Brain microvascular endothelial cell (primary cell): ENCODE measurements around the gene TOM1L2.

Experiments used
- DNase-seq: peaks from one replicate; pipeline ENCODE4 v3.0.0-alpha.2; 2020
- H3K27ac ChIP-seq: fragments of 250-450 bp; sonication (Bioruptor Pico); 2 replicates; pipeline ENCODE4 v1.5.1; 2020; ENCODE audit warnings: mild to moderate bottlenecking, moderate library complexity
- H3K27me3 ChIP-seq: fragments of 250-450 bp; sonication (Bioruptor Pico); replicated peaks from 2 replicates; pipeline ENCODE4 v1.5.1; 2020; ENCODE audit warnings: mild to moderate bottlenecking
- H3K36me3 ChIP-seq: fragments of 250-450 bp; sonication (Bioruptor Pico); replicated peaks from 2 replicates; pipeline ENCODE4 v1.5.1; 2020; ENCODE audit warnings: mild to moderate bottlenecking
- H3K4me3 ChIP-seq: 2 replicates; pipeline ENCODE4 v1.5.1; 2011; ENCODE audit warnings: low read depth, mild to moderate bottlenecking, control low read depth, low read length, moderate library complexity
- in situ Hi-C: cut with HindIII; loops from 2 replicates; pipeline ENCODE4 v1.10.0; 2017; ENCODE audit warnings: low sequenced_read_pairs, low pct_ligation_motif_present
- TF ChIP-seq, protein P1 (sequence below): IDR thresholded peaks from 2 replicates; pipeline ENCODE4 v1.5.1; 2011; ENCODE audit warnings: low read depth, mild to moderate bottlenecking, moderate library complexity, low read length, control low read depth, inconsistent platforms; ENCODE audit errors: missing control alignments

The TOM1L2 gene

DNA sequence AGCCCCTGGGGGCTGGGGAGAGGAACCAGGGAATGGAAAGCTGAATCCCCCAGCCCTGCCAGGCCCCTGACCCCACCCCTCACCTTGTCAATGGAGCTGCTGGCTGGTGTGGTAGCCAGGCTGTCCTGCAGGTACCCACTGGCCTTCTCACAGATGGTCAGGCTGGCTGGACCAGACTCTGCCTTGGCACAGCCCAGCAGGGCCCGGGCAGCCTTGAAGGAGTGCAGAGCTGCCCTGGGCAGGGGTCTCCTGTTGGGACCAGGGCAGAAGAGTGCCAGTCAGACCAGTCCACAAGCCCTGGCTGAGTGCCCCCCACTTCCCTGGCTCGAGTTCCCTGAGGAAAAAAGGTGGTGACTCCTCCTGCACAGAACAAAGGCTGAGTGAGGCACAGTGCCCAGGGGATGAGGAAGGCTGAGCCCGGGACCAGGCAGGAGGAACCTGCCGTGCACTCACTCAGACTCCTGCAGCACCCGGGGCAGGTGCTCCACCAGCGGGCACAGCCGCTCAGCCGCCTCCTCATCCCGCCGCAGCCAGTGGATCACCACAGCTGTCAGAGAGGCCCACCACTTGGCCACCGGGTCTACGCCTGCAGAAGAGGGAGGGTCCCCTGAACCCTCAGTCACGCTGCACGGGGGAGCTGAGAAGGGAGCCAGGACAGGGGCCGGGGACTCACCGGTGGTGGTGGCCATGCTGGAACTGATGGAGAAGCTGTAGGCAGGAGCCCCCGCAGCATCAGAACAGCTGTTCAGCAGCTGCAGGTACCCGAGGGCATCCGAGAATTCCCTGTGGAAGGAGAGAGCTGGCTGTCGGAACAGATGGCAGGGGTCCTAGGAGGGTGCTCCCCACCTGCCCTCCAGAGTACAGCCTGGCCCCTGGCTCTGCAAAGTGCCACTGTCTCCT, 157.8 kb downstream of the TOM1L2 start:
- no peak for DNase-seq
- TF ChIP-seq, protein P1, sequence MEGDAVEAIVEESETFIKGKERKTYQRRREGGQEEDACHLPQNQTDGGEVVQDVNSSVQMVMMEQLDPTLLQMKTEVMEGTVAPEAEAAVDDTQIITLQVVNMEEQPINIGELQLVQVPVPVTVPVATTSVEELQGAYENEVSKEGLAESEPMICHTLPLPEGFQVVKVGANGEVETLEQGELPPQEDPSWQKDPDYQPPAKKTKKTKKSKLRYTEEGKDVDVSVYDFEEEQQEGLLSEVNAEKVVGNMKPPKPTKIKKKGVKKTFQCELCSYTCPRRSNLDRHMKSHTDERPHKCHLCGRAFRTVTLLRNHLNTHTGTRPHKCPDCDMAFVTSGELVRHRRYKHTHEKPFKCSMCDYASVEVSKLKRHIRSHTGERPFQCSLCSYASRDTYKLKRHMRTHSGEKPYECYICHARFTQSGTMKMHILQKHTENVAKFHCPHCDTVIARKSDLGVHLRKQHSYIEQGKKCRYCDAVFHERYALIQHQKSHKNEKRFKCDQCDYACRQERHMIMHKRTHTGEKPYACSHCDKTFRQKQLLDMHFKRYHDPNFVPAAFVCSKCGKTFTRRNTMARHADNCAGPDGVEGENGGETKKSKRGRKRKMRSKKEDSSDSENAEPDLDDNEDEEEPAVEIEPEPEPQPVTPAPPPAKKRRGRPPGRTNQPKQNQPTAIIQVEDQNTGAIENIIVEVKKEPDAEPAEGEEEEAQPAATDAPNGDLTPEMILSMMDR = no peak
- Histone ChIP-seq H3K4me3 (no peak overlapping the region), H3K27me3 (no peaks in the 10 kb centered on the region), H3K36me3 (peaks cover 72% of the 10 kb centered on the region), H3K27ac (no peak overlapping the region)
- in situ Hi-C loops = no loop called here

DNA sequence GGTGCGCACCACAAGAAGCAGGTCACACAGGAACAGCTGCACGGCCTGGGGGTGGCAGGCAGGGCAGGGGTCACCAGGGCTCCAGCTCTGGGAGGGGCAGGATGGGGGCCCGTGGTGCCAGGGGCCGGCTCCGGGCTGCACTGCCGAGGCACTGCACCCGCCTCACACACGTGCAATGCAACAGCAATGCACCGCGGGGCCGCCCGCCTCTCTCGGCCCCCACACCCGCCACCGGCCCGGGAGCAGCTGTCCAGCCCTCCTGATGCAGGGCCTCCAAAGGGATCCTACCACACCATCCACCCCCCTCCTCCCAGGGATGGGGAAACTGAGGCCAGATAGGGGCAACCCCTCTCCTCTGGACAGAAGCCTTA, 158.5 kb downstream of the TOM1L2 start:
- TF ChIP-seq, protein P1 = no peak
- no peak for DNase-seq
- H3K27ac ChIP-seq = no peak overlapping the region
- H3K4me3 ChIP-seq = no peak overlapping the region
- H3K27me3 ChIP-seq = no peaks in the 10 kb centered on the region
- peaks cover 65% of the 10 kb centered on the region for H3K36me3 ChIP-seq
- in situ Hi-C loops = no loop called here

DNA sequence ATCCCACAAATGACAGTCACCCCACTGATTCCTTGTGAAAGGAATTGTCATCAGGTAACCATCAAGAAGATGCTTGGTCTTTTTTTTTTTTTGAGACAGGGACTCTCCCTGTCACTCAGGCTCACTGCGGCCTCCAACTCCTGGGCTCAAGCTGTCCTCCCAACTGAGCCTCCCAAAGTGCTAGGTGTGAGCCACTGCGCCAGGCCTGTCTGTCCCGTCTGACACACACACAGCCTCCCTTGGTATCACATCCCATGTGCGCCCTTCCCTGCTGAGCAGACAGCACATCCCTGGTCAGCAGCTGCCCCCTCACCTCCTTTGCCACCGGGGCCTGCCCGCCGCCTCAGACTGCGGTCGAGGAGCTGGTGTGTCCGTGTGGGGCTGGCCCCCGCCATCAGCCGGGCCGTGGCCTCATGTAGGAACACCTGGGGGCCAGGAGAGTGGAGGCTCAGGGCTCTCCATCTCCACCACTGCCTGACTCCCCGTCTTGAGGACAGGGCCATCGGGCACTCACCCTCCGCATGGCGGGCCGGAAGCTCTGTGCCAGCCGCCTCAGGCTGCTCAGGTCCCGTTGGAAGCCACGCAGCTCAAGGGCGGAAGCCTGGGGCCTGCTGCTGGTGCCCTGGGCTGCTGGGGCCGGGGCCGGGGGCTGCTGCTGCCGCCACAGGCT, 159.0 kb downstream of the TOM1L2 start:
- TF ChIP-seq, protein P1 = no peak
- Histone ChIP-seq H3K4me3 (no peak overlapping the region), H3K27ac (no peak overlapping the region), H3K27me3 (no peaks in the 10 kb centered on the region), H3K36me3 (peaks cover 63% of the 10 kb centered on the region)
- no peak for DNase-seq
- in situ Hi-C loops = no loop called here

DNA sequence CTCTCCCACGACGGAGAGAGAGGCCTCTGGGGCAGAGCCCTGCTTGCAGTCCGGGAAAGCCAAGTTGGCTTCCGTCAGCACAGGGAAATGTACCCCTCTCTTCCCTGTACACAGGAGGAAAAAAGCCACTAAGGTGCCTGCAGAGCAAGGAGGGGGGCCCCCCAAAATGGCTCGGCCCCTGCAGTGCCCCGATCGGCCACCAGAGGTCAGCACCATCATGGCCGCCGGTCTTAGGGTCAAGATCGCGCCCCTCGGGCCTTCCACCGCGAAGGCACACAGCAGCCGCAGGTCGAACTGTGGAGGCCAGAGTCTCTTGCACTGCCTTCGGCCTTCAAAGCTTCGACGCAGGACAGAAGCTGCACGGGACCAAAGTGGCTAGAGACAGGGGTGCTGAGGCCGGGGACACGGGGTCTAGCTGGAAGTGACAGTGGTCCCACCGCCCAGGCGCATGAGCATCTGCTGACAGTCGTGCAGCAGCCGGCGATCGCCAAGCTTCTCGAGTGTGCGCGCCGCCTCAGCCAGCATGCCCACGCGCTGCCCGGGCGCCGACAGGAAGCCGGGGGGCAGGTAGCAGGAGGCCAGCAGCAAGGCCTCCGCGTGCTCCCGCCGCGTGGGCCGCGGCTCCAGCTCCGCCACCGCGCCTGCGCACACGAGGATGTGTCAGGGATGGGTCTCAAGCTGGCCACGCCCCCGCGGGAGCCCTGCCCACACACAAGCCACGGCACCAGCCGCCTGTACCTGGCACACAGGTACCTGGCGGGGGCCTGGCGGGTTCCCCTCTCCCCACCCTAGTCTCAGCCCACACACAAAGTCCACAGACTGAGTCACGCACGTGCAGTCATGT, 159.8 kb downstream of the TOM1L2 start:
- no peak overlapping the region for H3K4me3 ChIP-seq
- TF ChIP-seq, protein P1 = peak; percentile 99
- no peak for DNase-seq
- H3K27me3 ChIP-seq = no peaks in the 10 kb centered on the region
- in situ Hi-C loops = no loop called here
- peaks cover 57% of the 10 kb centered on the region for H3K36me3 ChIP-seq
- H3K27ac ChIP-seq = no peak overlapping the region

DNA sequence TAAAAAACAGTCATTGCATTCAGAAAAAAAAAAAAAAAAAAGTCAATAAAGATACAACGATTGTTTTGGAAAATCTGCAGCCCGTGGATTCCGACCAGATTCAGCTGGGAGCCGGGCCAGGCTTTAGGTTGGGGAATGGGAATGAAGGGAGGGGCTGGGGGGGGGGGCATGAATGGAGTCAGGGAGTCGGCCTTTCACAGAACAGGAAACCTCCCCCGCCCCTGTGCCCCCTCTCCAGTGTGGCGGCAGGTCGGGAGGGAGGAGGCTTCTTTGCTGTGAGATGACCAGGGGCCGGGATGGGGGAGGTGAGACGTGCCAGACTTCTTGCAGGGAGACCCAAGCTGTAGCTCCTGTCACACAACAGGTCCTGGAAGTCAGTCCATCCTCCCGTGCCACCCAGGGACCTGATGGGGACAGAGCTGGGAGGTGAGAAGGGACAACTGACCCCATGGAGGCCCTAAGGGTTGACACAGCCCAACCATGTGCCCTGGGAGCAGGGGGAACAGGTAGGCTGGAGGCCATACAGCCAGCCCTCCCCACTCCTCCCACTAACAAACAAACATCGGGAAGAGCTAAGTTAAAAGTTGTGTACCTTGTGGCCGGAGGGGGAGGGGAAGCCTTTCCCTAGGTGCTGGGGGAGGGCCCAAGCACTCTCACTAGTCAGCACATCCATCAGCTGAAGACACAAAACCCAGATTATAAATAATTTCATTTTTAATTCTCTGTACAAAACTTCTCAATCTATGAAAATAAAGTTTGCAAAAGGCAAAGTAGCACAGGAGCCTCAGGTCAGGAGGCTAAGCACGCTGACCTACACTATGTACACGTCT, 160.6 kb downstream of the TOM1L2 start:
- H3K36me3 ChIP-seq = peaks cover 48% of the 10 kb centered on the region
- no peak overlapping the region for H3K4me3 ChIP-seq
- TF ChIP-seq, protein P1 = no peak
- H3K27me3 ChIP-seq = no peaks in the 10 kb centered on the region
- H3K27ac ChIP-seq = no peak overlapping the region
- no peak for DNase-seq
- in situ Hi-C loops = no loop called here
